ENCODE results near the gene PLXNC1. TPM values are rescaled to one million over a fixed set of nuclear protein-coding genes. Genes with fewer than 3 reads are reported as not detected.

The PLXNC1 gene
- total and polyA plus RNA-seq, 9 of the 15 experiments (the other 6 are each of a cell fraction or from before 2014, with no cell fraction given) = 0.08 to 0.87 (median 0.28) TPM

DNA sequence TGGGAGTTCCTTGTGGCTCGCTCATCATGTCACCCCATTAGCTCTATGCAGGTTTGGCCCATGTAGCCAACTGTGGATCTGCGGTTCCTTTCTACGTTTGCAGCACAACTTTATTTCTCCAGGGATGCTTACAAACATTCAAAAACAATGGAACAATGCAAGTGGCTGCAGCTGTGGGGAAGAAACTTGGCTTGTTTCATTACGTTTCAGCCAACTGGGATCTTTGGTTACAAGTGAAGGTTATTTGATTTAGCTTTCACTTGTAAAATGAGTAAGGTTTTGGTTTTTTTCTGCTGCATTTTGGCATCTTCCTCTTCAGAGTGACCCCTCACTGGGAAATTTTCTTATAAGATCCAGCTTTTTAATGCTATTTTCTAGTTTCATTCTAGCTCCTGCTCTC, 105.9 kb downstream of the PLXNC1 start (continued):
- no peak for TF ChIP-seq FOXA3 (CRISPR knock-in tag; conservative IDR thresholded peaks at IDR 0.05 in 1 of 2, IDR thresholded peaks at IDR 0.05 in 1 of 2)
- TF ChIP-seq KLF6 (CRISPR knock-in tag; IDR thresholded peaks at IDR 0.05; ENCODE audit: borderline replicate concordance) = no peak
- TF ChIP-seq ZNF76 (CRISPR knock-in tag; IDR thresholded peaks at IDR 0.05; ENCODE audit: borderline replicate concordance) = no peak
- TF ChIP-seq ZNF511 (CRISPR knock-in tag; IDR thresholded peaks at IDR 0.05) = no peak
- no peak for TF ChIP-seq HNRNPL (IDR thresholded peaks at IDR 0.05; ENCODE audit: low read depth, low read length)

GRCh38 chr12:94255006-94255405, 106.6 kb downstream of the PLXNC1 start:
- in situ Hi-C loops (cut with MboI) (no loop called here), intact Hi-C loops (cut with micrococcal nuclease) (no loop called here)
- H3K9ac ChIP-seq (ENCODE audit: insufficient read depth in 1 of 2, low read depth in 2 of 2, low read length in 2 of 2) = no peak overlapping the region
- no peak overlapping the region for H3K4me3 ChIP-seq
- H3K9me1 ChIP-seq (ENCODE audit: control insufficient read depth, insufficient read depth, low read length) = no peaks in the 10 kb centered on the region
- no peak for DNase-seq (ENCODE audit: extremely low read depth in 1 of 4, low spot score in 3 of 4)
- no peak for ATAC-seq
- no peak for FAIRE-seq
- no peak overlapping the region for H2AFZ ChIP-seq (ENCODE audit: low read depth, low read length)
- H3K4me2 ChIP-seq (ENCODE audit: insufficient read depth, low read length) = no peak overlapping the region
- H3K79me2 ChIP-seq (ENCODE audit: control insufficient read depth, insufficient read depth, low read length) = no peaks in the 10 kb centered on the region
- ChIA-PET POLR2A (interaction anchor here (0.8 to 1.4 kb wide), 3 partner anchors 8 to 11 kb away, joined by 3 to 5 read pairs (median 4); no protein-coding TSS in a partner anchor), CTCF (ENCODE audit: low intra/inter-chr PET ratio) (no interaction called here)
- H3K27ac ChIP-seq (ENCODE audit: extremely low read depth, low read depth, low read length) = no peak overlapping the region
- H3K36me3 ChIP-seq (ENCODE audit: control insufficient read depth, insufficient read depth, low read length) = no peaks in the 10 kb centered on the region
- H4K20me1 ChIP-seq (replicated peaks; ENCODE audit: control insufficient read depth, insufficient read depth, low read length) = no peaks in the 10 kb centered on the region
- peaks cover 14 to 18% of the 10 kb centered on the region in 2 experiments; a peak in 4 of 5 replicates for H3K27me3 ChIP-seq (ENCODE audit: control insufficient read depth in 2 of 2, insufficient read depth in 2 of 2, low read length in 2 of 2)
- BruUV-seq (replicated peaks) = no TSS peak
- no peaks in the 10 kb centered on the region; the same call in 1 of the 2 replicates for H3K9me3 ChIP-seq (replicated peaks; ENCODE audit: control insufficient read depth, insufficient read depth, low read depth, low read length)
- H3K4me1 ChIP-seq (replicated peaks in 1 of 2; ENCODE audit: control insufficient read depth in 2 of 2, insufficient read depth in 2 of 2, low read length in 2 of 2) = no peaks in the 10 kb centered on the region
- 7% methylated on average over 3 of the region's 3 CpGs for WGBS (ENCODE audit: insufficient coverage, low coverage, missing lambda C conversion rate)
- no peak for TF ChIP-seq ATF7 (IDR thresholded peaks at IDR 0.05)
- TF ChIP-seq FOXA1 (IDR thresholded peaks at IDR 0.05; ENCODE audit: borderline replicate concordance) = no peak
- TF ChIP-seq ZC3H8 (IDR thresholded peaks at IDR 0.05) = no peak
- TF ChIP-seq ZNF449 (CRISPR knock-in tag; IDR thresholded peaks at IDR 0.05) = no peak
- no peak for TF ChIP-seq TAL1 (IDR thresholded peaks at IDR 0.05)
- no peak for TF ChIP-seq KAT8 (IDR thresholded peaks at IDR 0.05; ENCODE audit: low read depth)
- no peak for TF ChIP-seq XRCC4 (IDR thresholded peaks at IDR 0.05; ENCODE audit: extremely low read depth, insufficient read depth, insufficient read length)
- TF ChIP-seq RBM15 (IDR thresholded peaks at IDR 0.05; ENCODE audit: insufficient read depth, low read length) = no peak
- no peak for TF ChIP-seq FOXA3 (CRISPR knock-in tag; conservative IDR thresholded peaks at IDR 0.05 in 1 of 2, IDR thresholded peaks at IDR 0.05 in 1 of 2)
- no peak for TF ChIP-seq LEF1 (IDR thresholded peaks at IDR 0.05)
- no peak for TF ChIP-seq NFIX (CRISPR knock-in tag; IDR thresholded peaks at IDR 0.05; ENCODE audit: low read depth)
- no peak for TF ChIP-seq SIN3A (IDR thresholded peaks at IDR 0.05; ENCODE audit: borderline replicate concordance in 2 of 2, control insufficient read depth in 1 of 2, low read depth in 2 of 2, low read length in 2 of 2)
- TF ChIP-seq TEAD2 (tag; IDR thresholded peaks at IDR 0.05) = no peak
- TF ChIP-seq CREB1 (IDR thresholded peaks at IDR 0.05) = no peak
- no peak for TF ChIP-seq CREB1 (CRISPR knock-in tag; IDR thresholded peaks at IDR 0.05)
- no peak for TF ChIP-seq NR2C1 (IDR thresholded peaks at IDR 0.05)
- TF ChIP-seq NR2C1 (tag; IDR thresholded peaks at IDR 0.05) = no peak

Data from K562 (cell line).